ENCODE results near the gene MARCHF2.

DNA sequence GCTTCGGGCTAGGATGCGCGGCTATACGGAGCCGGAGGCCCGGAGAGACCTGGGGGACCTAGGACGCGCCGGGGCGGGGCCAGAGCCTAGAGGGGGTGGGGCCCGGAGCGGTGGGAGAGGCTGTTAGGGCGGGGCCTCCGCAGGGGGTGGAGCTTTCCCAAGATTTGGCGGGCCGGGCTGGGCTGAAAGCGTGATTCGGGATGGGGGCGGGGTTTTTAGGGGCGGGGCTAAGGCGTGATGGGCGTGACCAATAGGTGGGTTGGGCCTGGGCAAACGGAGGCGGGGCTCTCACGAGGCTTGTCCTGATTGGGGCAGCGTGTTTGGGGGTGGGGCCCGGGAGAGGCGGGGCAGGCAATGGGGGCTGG is 22.5 kb upstream of the MARCHF2 start:
- no peak for TF ChIP-seq CTCF (IDR thresholded peaks at IDR 0.05; ENCODE audit: low read depth, low read length)
- peak; percentile 74 for TF ChIP-seq POLR2A (IDR thresholded peaks at IDR 0.05; ENCODE audit: extremely low read depth, insufficient read length)

Data from NB4 (cell line).